HepG2 (cell line): ENCODE results near the gene TMEM11. TPM values are rescaled to one million over a fixed set of nuclear protein-coding genes. Genes with fewer than 3 reads are reported as not detected.

ENCODE experiments used
- ATAC-seq: fragments of 200-7000 bp; cut with Tn5 transposase; 3 replicates; pipeline ENCODE4 v1.9.1; 2020; ENCODE audit warnings: mild to moderate bottlenecking, moderate library complexity
- BruUV-seq: library from RNA; stranded (reverse); fragments of 400-500 nt; replicated peaks from 2 replicates; lab custom pipeline; 2021; lab: Mats Ljungman, UMichigan
- CTCF ChIA-PET: fragments of 300-600 bp; formaldehyde crosslinking; extraction: SDS; loops from one replicate; lab custom pipeline; 2021; ENCODE audit warnings: low total read pairs, inconsistent platforms, low intra/inter-chr PET ratio; lab: Yijun Ruan, JAX
- POLR2A ChIA-PET: fragments of 350-600 bp; sonication (Branson Sonifier 250); formaldehyde crosslinking; loops from one replicate; lab custom pipeline; 2020; ENCODE audit warnings: antibody characterized with exemption, inconsistent platforms; lab: Yijun Ruan, JAX
- DNase-seq: peaks from one replicate; pipeline ENCODE4 v3.0.0-alpha.2; 2015; ENCODE audit warnings: low spot score
- FAIRE-seq: peaks from 3 replicates; lab custom pipeline; 2011; peaks lifted over from hg19 to GRCh38; lab: Jason Lieb, UNC
- H2AFZ ChIP-seq: one replicate; pipeline ENCODE4 v1.6.1; 2011; ENCODE audit warnings: low read length, inconsistent platforms
- H3K27ac ChIP-seq: fragments of 300-600 bp; 3 replicates; pipeline ENCODE4 v1.8.0; 2011; ENCODE audit warnings: mixed run types, mild to moderate bottlenecking, mixed read lengths, low read length, inconsistent platforms; ENCODE audit not compliant: insufficient read depth; ENCODE audit errors: extremely low read length
- H3K27me3 ChIP-seq, 2 experiments: fragments of 200-600 bp in 1 of 2; 2 replicates in 1 of 2; 3 replicates in 1 of 2; pipeline versions ENCODE4 v1.6.0 to v1.8.0; 2011; ENCODE audit warnings: low read length in 2 of 2, mild to moderate bottlenecking in 2 of 2, moderate library complexity in 2 of 2, inconsistent platforms in 1 of 2; ENCODE audit not compliant: insufficient read depth in 2 of 2, control insufficient read depth in 1 of 2
- H3K36me3 ChIP-seq, 2 experiments: fragments of 200-600 bp in 1 of 2; replicated peaks in 1 of 2; 2 replicates in 1 of 2; 3 replicates in 1 of 2; pipeline versions ENCODE4 v1.5.1 to v1.8.0; 2011; ENCODE audit warnings: low read length in 2 of 2, inconsistent platforms in 1 of 2; ENCODE audit not compliant: insufficient read depth in 2 of 2, control insufficient read depth in 1 of 2
- H3K4me1 ChIP-seq: 2 replicates; pipeline ENCODE4 v1.5.1; 2012; ENCODE audit warnings: low read length, inconsistent platforms; ENCODE audit not compliant: insufficient read depth
- H3K4me2 ChIP-seq: 2 replicates; pipeline ENCODE4 v1.6.0; 2011; ENCODE audit warnings: low read depth, low read length, inconsistent platforms
- H3K4me3 ChIP-seq, 3 experiments: fragments of 200-600 bp in 1 of 3; sonication (generic), shearing (Covaris generic) in 1 of 3; replicated peaks in 1 of 3; 2 replicates each; pipeline ENCODE4 v1.5.1; 2011 to 2016; ENCODE audit warnings: low read length in 3 of 3, inconsistent platforms in 2 of 3, low read depth in 2 of 3, mild to moderate bottlenecking in 2 of 3, control low read depth in 1 of 3, mixed read lengths in 1 of 3; ENCODE audit not compliant: insufficient read depth in 1 of 3
- H3K79me2 ChIP-seq: one replicate; pipeline ENCODE4 v1.6.1; 2011; ENCODE audit warnings: low read length, inconsistent platforms; ENCODE audit not compliant: insufficient read depth
- H3K9ac ChIP-seq: 2 replicates; pipeline ENCODE4 v1.6.0; 2011; ENCODE audit warnings: mild to moderate bottlenecking, low read depth, low read length, inconsistent platforms; ENCODE audit not compliant: insufficient read depth
- H3K9me3 ChIP-seq: 2 replicates; pipeline ENCODE4 v1.5.1; 2012; ENCODE audit warnings: mild to moderate bottlenecking, low read length
- H4K20me1 ChIP-seq: 2 replicates; pipeline ENCODE4 v1.6.0; 2011; ENCODE audit warnings: inconsistent platforms, mild to moderate bottlenecking, low read length, moderate library complexity; ENCODE audit not compliant: insufficient read depth
- CEBPB ChIP-seq: IDR thresholded peaks from 2 replicates; pipeline ENCODE4 v1.6.1; 2011; ENCODE audit warnings: low read depth, low read length, improper control_type of control experiment, borderline replicate concordance
- MAFF ChIP-seq: IDR thresholded peaks from 2 replicates; pipeline ENCODE4 v1.6.1; 2011; ENCODE audit warnings: low read depth, low read length, improper control_type of control experiment
- ZMYM3 ChIP-seq: sonication (generic); formaldehyde crosslinking; IDR thresholded peaks from 2 replicates; pipeline ENCODE4 v1.5.1; 2020; ENCODE audit warnings: mild to moderate bottlenecking, missing genetic modification reagents
- ZNF3 ChIP-seq: IDR thresholded peaks from 2 replicates; pipeline ENCODE4 v1.7.0; 2017; ENCODE audit warnings: inconsistent platforms
- ZNF441 ChIP-seq: sonication (generic); formaldehyde crosslinking; IDR thresholded peaks from 2 replicates; pipeline ENCODE4 v1.7.0; 2021; ENCODE audit warnings: missing genetic modification reagents, borderline replicate concordance
- ZNF629 ChIP-seq: sonication (generic); formaldehyde crosslinking; conservative IDR thresholded peaks from 2 replicates; pipeline ENCODE4 v1.5.0; 2020; ENCODE audit warnings: missing genetic modification reagents
- ZNF790 ChIP-seq: sonication (generic); formaldehyde crosslinking; IDR thresholded peaks from 2 replicates; pipeline ENCODE4 v1.8.0; 2022; ENCODE audit warnings: missing genetic modification reagents, mild to moderate bottlenecking, borderline replicate concordance
- WGBS: methylation state at CpG from one replicate; pipeline ENCODE4 v1.1.6; 2017; ENCODE audit warnings: low lambda C conversion rate; 5-methylcytosine and 5-hydroxymethylcytosine counted together
- in situ Hi-C: cut with HindIII; loops from 2 replicates; pipeline ENCODE4 v1.10.0; 2017; ENCODE audit warnings: low pct_unique_long_range_greater_than_20kb; ENCODE audit not compliant: extremely low pct_ligation_motif_present
- intact Hi-C: fragments of 100-400 bp; cut with micrococcal nuclease; formaldehyde crosslinking; loops from one replicate; pipeline ENCODE4 v1.10.0; 2022; ENCODE audit not compliant: unreplicated experiment
- polyA plus RNA-seq, 8 experiments: library from polyadenylated mRNA; depleted of rRNA in 3 of 8; stranded (reverse) in 7 of 8; unstranded in 1 of 8; fragments of >200 nt; fragmentation: Illumina TruSeq in 4 of 8; extraction: Trizol in 4 of 8; gene quantifications; 2 replicates each; pipeline versions ENCODE4 v1.2.1 to v1.2.3, GENCODE V29; 2011 to 2016; ENCODE audit warnings: low read depth in 4 of 8, missing spikeins in 1 of 8, mixed read lengths in 1 of 8; ENCODE audit not compliant: insufficient read depth in 1 of 8
- total RNA-seq, 5 experiments: library from RNA; depleted of rRNA; stranded (reverse); fragments of >200 nt; fragmentation: Illumina TruSeq; extraction: Trizol; gene quantifications; 2 replicates each; pipeline ENCODE4 v1.2.3, GENCODE V29; 2016; ENCODE audit warnings: low read depth in 1 of 5
- TF ChIP-seq, protein P1 (sequence below): sonication (generic); formaldehyde crosslinking; IDR thresholded peaks from 2 replicates; pipeline ENCODE4 v1.4.0; 2020; ENCODE audit warnings: missing genetic modification reagents, borderline replicate concordance

TMEM11 gene
- total and polyA plus RNA-seq, 2 of the 13 experiments (the other 11 are each of a cell fraction or from before 2014, with no cell fraction given): 18.7 to 35.0 TPM

DNA sequence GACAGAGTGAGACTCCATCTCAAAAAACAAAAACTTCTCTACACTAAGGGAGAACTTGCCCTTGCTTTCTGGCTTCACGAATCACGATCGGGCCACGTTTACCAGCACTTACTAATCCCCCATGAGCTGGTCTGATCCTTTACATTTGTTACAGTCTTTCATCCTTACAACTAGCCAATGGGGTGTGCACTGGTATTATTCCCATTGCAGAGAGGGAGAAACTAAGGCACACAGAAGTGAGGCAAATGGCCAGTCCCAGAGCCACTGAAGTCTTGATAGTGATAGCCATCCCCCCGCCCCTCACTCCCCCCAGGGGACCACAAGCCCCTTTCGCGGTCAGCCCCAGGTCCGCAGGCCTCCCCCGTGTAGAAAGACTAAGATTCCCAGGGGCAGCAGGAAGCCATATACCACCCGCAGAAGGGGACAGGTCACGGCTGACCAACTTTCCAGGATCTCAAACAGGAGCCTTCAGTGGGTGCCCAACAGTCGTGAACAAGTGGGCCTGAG is 38.4 kb upstream of the TMEM11 start:
- FAIRE-seq (no peak), ATAC-seq (no peak), DNase-seq (no peak)
- BruUV-seq: TSS peak; percentile 61
- peak overlapping the region; percentile 60; the same call in 1 of the 2 replicates for H3K9ac ChIP-seq
- H3K4me1 ChIP-seq: peaks cover 28% of the 10 kb centered on the region
- peaks cover 3% of the 10 kb centered on the region; the same call in 1 of the 2 replicates for H4K20me1 ChIP-seq
- H3K9me3 ChIP-seq: no peaks in the 10 kb centered on the region
- TF ChIP-seq ZNF441 (CRISPR knock-in tag) (no peak), ZNF790 (CRISPR knock-in tag) (no peak), ZMYM3 (0 out of 2 replicates have a peak, but pooled peaks have one; percentile 24), ZNF629 (CRISPR knock-in tag) (peak; percentile 86)
- H3K27me3 ChIP-seq: peaks cover 3 to 37% of the 10 kb centered on the region in 2 experiments; a peak in 4 of 5 replicates
- 51% methylated on average over 4 of the region's 12 CpGs for WGBS
- no peaks in the 10 kb centered on the region for H3K36me3 ChIP-seq
- ChIA-PET POLR2A (no interaction called here), CTCF (no interaction called here)
- no peak overlapping the region for H3K27ac ChIP-seq
- no peaks in the 10 kb centered on the region for H3K79me2 ChIP-seq
- no peak overlapping the region for H2AFZ ChIP-seq
- in situ Hi-C loops: no loop called here
- peak overlapping the region; percentile 65 to 76 (median 75) for H3K4me3 ChIP-seq
- peak overlapping the region; percentile 87 for H3K4me2 ChIP-seq
- intact Hi-C loops: loop anchor here (5.0 kb wide), 1 partner anchor 35 kb away; no protein-coding TSS in a partner anchor

GRCh38 chr17:21251337-21252010 is 37.5 kb upstream of the TMEM11 start:
- H2AFZ ChIP-seq: no peak overlapping the region
- no peak for ATAC-seq
- DNase-seq: no peak
- H3K9me3 ChIP-seq: no peaks in the 10 kb centered on the region
- no peak for FAIRE-seq
- H3K4me1 ChIP-seq: peaks cover 28% of the 10 kb centered on the region
- H3K9ac ChIP-seq: no peak overlapping the region
- POLR2A ChIA-PET: no interaction called here
- WGBS: 56% methylated on average over 8 of the region's 15 CpGs
- H3K4me3 ChIP-seq: no peak overlapping the region
- BruUV-seq: no TSS peak
- in situ Hi-C loops: no loop called here
- H3K27me3 ChIP-seq: peaks cover 3 to 39% of the 10 kb centered on the region in 2 experiments; a peak in 4 of 5 replicates
- H3K27ac ChIP-seq: no peak overlapping the region
- no peak for TF ChIP-seq MAFF
- TF ChIP-seq, protein P1, sequence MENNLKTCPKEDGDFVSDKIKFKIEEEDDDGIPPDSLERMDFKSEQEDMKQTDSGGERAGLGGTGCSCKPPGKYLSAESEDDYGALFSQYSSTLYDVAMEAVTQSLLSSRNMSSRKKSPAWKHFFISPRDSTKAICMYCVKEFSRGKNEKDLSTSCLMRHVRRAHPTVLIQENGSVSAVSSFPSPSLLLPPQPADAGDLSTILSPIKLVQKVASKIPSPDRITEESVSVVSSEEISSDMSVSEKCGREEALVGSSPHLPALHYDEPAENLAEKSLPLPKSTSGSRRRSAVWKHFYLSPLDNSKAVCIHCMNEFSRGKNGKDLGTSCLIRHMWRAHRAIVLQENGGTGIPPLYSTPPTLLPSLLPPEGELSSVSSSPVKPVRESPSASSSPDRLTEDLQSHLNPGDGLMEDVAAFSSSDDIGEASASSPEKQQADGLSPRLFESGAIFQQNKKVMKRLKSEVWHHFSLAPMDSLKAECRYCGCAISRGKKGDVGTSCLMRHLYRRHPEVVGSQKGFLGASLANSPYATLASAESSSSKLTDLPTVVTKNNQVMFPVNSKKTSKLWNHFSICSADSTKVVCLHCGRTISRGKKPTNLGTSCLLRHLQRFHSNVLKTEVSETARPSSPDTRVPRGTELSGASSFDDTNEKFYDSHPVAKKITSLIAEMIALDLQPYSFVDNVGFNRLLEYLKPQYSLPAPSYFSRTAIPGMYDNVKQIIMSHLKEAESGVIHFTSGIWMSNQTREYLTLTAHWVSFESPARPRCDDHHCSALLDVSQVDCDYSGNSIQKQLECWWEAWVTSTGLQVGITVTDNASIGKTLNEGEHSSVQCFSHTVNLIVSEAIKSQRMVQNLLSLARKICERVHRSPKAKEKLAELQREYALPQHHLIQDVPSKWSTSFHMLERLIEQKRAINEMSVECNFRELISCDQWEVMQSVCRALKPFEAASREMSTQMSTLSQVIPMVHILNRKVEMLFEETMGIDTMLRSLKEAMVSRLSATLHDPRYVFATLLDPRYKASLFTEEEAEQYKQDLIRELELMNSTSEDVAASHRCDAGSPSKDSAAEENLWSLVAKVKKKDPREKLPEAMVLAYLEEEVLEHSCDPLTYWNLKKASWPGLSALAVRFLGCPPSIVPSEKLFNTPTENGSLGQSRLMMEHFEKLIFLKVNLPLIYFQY (CRISPR knock-in tag): no peak
- peak; percentile 78 for TF ChIP-seq ZNF629 (CRISPR knock-in tag)
- no peak for TF ChIP-seq ZNF3 (CRISPR knock-in tag)
- TF ChIP-seq CEBPB: peak; percentile 37; the same call in 1 of the 2 replicates
- TF ChIP-seq, all 625 proteins: peak for 2
- Histone ChIP-seq H3K4me2 (peak overlapping the region; percentile 87; the same call in 1 of the 2 replicates), H3K79me2 (no peaks in the 10 kb centered on the region), H4K20me1 (peaks cover 6% of the 10 kb centered on the region; the same call in 1 of the 2 replicates), H3K36me3 (no peaks in the 10 kb centered on the region)
- intact Hi-C loops: loop anchor here (5.0 kb wide), 1 partner anchor 36 kb away; no protein-coding TSS in a partner anchor
- CTCF ChIA-PET: no interaction called here
